ENCODE measurements around the gene DIS3.
"Not testable (repeated sequence)": the region's sequence is repeated elsewhere in the genome, so short reads cannot be mapped to it uniquely, and the experiment has no call there.

Gene DIS3

GRCh38 chr13:72751220-72751619, 30.5 kb downstream of the DIS3 start:
- DNase-seq (ENCODE audit: low read depth in 2 of 2) = no peak

GRCh38 chr13:72745260-72745659, 36.4 kb downstream of the DIS3 start:
- DNase-seq (ENCODE audit: low read depth in 2 of 2) = no peak

GRCh38 chr13:72740015-72740414, 41.7 kb downstream of the DIS3 start:
- DNase-seq (ENCODE audit: low read depth in 2 of 2) = no peak

GRCh38 chr13:72737033-72737432, 44.7 kb downstream of the DIS3 start:
- DNase-seq (ENCODE audit: low read depth in 2 of 2) = no peak

- no peak for DNase-seq (ENCODE audit: low read depth in 2 of 2)
Observed at GRCh38 chr13:72728290-72728605, 53.5 kb downstream of the DIS3 start.

- peak; percentile 89 to 90 for DNase-seq (ENCODE audit: low read depth in 2 of 2)
Observed at GRCh38 chr13:72727417-72728289, 54.0 kb downstream of the DIS3 start, which contains the start of the genes BORA and MZT1. Gene BORA, plus strand, starts transcription at chr13:72727923. Its CDS starts 1,018 bp downstream, at chr13:72728941. Gene MZT1, minus strand, starts transcription at chr13:72727629. Its CDS starts 27 bp downstream, at chr13:72727602.

- peak; percentile 3 for DNase-seq (ENCODE audit: low read depth in 2 of 2)
Observed at GRCh38 chr13:72726726-72727416, 54.8 kb downstream of the DIS3 start.

- not testable (repeated sequence) for DNase-seq (ENCODE audit: low read depth in 2 of 2)
Observed at GRCh38 chr13:72726185-72726584, 55.5 kb downstream of the DIS3 start.

- DNase-seq (ENCODE audit: low read depth in 2 of 2) = no peak
Observed at GRCh38 chr13:72716776-72717175, 64.9 kb downstream of the DIS3 start.
